Dermis blood vessel endothelial cell (primary cell): ENCODE data around the gene SF3B4. TPM values are rescaled to one million over a fixed set of nuclear protein-coding genes. Genes with fewer than 3 reads are reported as not detected.
"Not testable (repeated sequence)": the region's sequence is repeated elsewhere in the genome, so short reads cannot be mapped to it uniquely, and the experiment has no call there.

Experiments used
- DNase-seq: peaks from one replicate; pipeline ENCODE4 v3.0.0; 2010
- total RNA-seq: library from RNA; depleted of rRNA; stranded (reverse); fragments of >200 nt; gene quantifications from 2 replicates; pipeline ENCODE4 v1.2.3, GENCODE V29; 2014

The SF3B4 gene
- total RNA-seq, 1 donor from 2014 or later = 7.8 TPM

DNA sequence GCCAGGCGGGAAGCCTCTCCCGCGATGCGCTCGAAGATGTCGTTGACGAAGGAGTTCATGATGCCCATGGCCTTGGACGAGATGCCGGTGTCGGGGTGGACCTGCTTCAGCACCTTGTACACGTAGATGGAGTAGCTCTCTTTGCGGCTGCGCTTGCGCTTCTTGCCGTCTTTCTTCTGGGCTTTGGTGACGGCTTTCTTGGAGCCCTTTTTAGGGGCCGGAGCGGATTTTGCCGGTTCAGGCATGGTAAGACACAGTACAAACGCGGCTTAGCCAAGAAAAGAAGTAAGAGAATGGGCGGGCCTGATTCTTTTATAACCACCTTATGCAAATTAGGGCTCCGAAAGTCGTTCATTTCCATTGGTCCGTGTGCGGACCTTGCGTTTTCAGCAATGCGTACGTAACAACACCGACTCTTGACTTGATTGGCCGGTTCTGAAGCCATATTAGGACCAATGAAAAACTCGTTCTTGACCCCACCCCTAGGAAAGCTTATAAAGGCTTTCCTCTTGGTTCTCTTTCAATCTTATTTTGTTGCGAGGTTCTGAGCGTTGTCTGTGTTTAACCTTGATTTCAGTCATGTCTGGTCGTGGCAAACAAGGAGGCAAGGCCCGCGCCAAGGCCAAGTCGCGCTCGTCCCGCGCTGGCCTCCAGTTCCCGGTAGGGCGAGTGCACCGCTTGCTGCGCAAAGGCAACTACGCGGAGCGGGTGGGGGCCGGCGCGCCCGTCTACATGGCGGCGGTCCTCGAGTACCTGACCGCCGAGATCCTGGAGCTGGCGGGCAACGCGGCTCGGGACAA, 41.0 kb downstream of the SF3B4 start:
- peak; percentile 99 for DNase-seq

DNA sequence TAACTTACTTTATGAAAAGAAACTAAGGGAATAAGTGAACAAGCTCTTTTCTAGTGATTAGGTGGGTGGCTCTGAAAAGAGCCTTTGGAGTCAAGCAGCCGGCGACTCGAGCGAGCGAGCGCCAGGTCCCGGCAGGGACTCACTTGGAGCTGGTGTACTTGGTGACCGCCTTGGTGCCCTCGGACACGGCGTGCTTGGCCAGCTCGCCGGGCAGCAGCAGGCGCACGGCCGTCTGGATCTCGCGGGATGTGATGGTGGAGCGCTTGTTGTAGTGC, 41.5 kb downstream of the SF3B4 start:
- not testable (repeated sequence) for DNase-seq

DNA sequence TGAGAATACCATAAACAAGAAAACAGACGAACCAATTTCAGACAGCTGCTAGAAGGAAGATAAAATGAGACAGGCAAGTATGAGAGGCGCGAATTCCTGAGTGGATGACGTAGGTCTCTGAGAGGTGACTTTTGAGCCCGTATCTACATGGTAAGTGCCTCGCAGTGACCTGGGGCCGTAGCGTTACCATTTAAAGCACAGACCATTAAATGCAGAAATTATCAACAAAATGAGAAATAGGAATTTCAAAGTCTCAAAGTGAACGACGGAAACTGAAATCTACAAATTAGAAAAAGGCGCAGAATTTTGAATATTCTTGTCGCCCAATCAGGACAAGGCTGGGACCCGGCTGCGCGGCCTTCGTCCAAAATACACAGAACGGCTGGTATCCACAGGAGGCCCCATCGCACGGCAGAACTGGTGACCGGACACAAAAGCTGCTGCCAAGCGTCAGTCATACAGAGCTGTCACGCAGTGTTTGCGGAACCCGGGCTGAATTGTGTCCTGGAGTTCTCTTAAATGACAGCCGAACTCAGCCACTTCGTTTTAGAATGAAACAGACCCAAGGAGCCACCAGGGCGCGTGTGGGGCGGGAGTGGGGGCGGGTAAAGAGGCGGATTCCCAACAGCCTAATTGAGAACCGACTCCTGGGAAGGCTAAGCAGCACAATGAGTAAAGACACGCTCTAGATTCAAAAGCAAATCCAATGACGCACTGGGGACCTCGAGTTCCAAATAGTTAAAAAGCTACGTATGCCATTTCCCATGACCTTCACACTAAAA, 42.1 kb downstream of the SF3B4 start:
- peak; percentile 83 for DNase-seq

DNA sequence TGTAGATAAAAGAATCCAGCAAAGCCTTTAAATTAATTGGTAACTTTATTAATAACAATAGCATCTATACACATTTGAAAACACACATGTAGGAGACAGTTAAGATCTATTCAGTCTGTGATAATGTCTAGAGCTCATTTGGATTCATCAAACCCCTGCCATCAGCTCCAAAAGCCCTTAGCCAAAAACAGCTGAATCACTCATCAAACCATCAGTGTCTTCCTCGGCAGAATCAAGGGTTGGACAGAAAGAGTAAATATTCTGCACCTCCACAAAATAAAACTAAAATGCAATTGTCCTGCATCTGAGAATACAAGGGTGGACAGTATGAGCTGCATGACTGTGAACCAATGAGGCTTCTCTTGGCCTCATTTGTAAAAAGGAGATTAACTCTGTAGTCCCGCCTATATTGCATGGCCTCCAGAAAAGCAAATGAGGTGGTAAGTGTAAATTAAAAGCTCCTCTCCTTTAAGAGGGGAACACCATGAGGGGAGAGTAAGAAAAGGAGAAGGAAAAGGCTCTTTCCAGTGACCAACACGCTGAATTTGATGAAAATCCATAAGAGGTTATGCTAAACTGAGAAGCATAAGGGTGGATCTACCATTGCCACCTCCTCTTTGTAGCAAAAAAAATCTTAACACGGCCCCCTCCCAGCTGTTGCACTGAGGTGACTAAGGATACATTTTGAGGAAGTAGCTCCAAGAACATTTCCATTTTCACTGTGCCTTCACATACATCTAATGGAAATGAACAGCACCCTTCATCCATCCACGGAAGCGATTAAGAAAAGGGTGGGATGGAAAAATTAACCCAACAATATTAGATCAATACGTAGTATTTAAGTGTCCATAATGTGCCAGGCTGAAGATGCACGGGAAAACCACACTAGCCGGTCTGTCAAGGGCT, 42.9 kb downstream of the SF3B4 start:
- peak; percentile 27 for DNase-seq

DNA sequence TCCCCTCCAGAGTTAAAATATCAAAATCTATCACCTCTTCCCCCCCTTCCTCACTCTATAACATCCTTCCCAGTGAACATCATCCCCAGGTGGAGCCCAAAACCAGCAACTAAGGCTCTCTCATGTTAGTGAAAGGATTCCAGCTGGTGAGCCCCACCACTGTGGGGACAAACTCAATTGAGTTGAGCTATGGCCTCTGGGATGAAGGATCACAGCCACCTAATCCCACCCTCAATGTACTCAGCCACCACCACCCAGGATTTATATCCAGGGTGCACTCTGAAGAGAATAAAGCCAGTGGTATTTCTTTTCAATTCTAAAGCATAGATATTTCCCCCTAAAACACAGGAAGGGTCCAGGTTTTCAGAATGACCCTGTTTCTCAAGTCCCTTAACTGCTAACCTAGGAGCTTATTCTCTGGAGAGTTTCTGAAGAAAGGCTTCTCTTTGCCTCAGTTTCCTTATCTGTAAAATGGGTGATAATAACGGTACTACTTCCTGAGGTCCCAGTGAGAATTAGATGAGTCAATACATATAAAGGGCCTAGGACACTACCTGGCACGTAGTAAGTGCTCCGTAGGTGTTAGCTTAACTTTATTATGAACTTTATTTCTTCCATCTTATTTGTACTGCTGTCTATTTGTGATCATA, 43.9 kb downstream of the SF3B4 start:
- no peak for DNase-seq

DNA sequence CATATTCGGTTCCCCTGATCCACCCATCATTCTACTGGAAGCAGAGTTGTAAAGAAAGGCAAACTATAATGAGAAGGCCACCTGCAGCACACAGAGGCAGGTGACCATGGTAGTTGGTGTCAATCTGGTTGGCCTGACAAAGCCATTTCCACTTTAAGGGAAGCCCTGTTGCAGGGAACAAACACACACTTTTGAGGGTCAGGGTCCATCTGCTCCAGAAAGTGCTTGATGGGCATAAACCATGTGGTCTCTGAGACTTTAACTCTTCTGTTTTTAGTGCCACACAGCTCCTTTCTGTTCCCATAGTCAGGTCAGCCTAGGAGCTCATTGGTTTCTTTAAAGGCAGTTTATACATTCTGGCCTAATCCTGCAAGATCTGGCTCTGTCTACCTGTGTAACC, 45.7 kb downstream of the SF3B4 start:
- DNase-seq = no peak

DNA sequence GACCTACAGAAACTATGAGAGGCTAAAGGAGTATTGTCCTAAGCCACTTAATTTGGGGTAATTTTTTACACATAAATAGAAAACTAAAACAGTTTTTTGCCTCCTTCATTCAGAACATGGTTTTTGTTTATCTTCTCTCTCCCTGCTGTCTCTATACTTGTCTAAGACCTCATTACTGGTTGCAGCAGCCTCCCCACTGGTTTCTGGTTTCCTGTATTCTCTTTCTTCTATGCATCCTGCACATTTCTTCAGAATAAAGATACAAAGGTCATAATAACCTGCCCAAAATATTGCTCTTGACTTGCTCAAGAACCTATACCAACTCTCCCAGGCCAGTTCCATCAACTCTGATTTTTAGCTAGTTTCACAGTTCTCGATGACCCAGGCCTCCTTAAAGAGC, 48.0 kb downstream of the SF3B4 start:
- no peak for DNase-seq

DNA sequence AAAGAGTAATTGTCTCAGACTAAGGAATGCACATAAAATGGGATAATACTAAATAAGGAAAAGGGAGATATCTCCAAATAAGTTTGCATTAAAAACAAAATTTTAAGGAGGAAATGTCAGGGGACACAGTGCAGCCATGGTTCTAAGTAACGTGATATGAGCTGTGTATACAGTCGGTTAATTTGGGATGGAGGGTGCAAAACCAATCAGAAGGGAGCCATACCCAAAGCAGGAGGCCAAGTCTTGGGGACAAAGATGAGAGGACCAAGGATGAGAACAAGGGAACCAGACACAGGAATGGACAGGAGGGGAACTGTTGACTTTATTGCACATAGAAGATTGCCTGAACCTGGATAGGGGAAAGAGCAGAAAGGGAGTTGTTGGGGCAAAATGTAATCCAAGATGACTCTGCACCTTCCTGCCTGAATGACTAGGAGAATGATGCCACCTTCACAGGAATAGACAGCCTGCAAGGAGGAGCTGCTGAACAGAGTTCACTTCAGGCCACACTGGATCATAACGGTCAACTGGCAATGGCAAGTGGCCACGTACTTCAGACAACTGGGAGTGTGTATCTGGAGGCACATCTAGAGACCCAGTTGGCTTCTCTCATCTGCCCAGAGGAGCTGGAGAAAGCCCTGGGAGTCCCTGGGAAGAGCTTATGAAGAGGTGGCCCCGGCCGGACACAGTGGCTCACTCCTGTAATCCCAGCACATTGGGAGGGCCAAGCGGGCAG, 50.2 kb downstream of the SF3B4 start:
- no peak for DNase-seq

Other genes starting within 250 kb of the SF3B4 start
- gene FCGR1A, start 145.1 kb downstream of the SF3B4 start, total RNA-seq = not detected in 2 replicates
- 10.1 and 12.8 TPM in 2 replicates for gene BOLA1, start 28.2 kb downstream of the SF3B4 start, total RNA-seq
- gene SV2A, start 10.0 kb downstream of the SF3B4 start, total RNA-seq = 3.9 and 6.7 TPM in 2 replicates
- gene MTMR11, start 9.1 kb upstream of the SF3B4 start, total RNA-seq = 0.47 and 1.5 TPM in 2 replicates
- gene OTUD7B, start 82.9 kb upstream of the SF3B4 start, total RNA-seq = 17.2 and 23.0 TPM in 2 replicates
- 25.4 and 31.9 TPM in 2 replicates for gene VPS45, start 140.0 kb upstream of the SF3B4 start, total RNA-seq
- 31.0 and 65.9 TPM in 2 replicates for gene PLEKHO1, start 222.1 kb upstream of the SF3B4 start, total RNA-seq